Testis (tissue), 3 donors: ENCODE measurements around the gene USH1G. TPM values are rescaled to one million over a fixed set of nuclear protein-coding genes. Genes with fewer than 3 reads are reported as not detected.
"Not testable (repeated sequence)": the region's sequence is repeated elsewhere in the genome, so short reads cannot be mapped to it uniquely, and the experiment has no call there.

Source experiments
- DNase-seq: peaks from one replicate; pipeline ENCODE4 v3.0.0-alpha.2; 2019
- H3K27ac ChIP-seq, 2 donors: fragments of 200-600 bp; sonication (generic); one replicate each; pipeline ENCODE4 v1.5.1; 2019
- H3K27me3 ChIP-seq: fragments of 200-600 bp; sonication (generic); one replicate; pipeline ENCODE4 v1.5.1; 2019
- H3K36me3 ChIP-seq: fragments of 200-600 bp; sonication (generic); one replicate; pipeline ENCODE4 v1.5.1; 2017; ENCODE audit warnings: low read depth; ENCODE audit errors: missing control alignments
- H3K4me1 ChIP-seq: fragments of 200-600 bp; sonication (generic); one replicate; pipeline ENCODE4 v1.5.1; 2019
- H3K4me3 ChIP-seq, 2 donors: fragments of 200-600 bp; sonication (generic); one replicate each; pipeline ENCODE4 v1.5.1; 2017 to 2019
- H3K9me3 ChIP-seq: fragments of 200-600 bp; sonication (generic); one replicate; pipeline ENCODE4 v1.5.1; 2017
- POLR2A ChIP-seq: fragments of 450-650 bp; IDR thresholded peaks from one replicate; pipeline ENCODE4 v1.6.1; 2017; ENCODE audit warnings: antibody characterized with exemption, mild to moderate bottlenecking, moderate library complexity
- WGBS, 2 donors: methylation state at CpG; one replicate each; pipeline ENCODE4 v1.1.5; 2018; 5-methylcytosine and 5-hydroxymethylcytosine counted together
- intact Hi-C: fragments of 100-400 bp; cut with DNase I; formaldehyde crosslinking; loops from one replicate; pipeline ENCODE4 v1.15.1; 2023; ENCODE audit warnings: low total_unique reads
- polyA plus RNA-seq: library from polyadenylated mRNA; stranded (reverse); fragments of 350-450 nt; fragmentation: Illumina TruSeq; extraction: RNeasy Lipid Tissue Mini Kit (QIAGEN cat#74804); gene quantifications from one replicate; pipeline ENCODE4 v1.2.3, GENCODE V29; 2014; ENCODE audit warnings: low read depth, low replicate concordance; ENCODE audit not compliant: insufficient read depth
- total RNA-seq, 2 donors: library from RNA; depleted of rRNA; stranded (reverse); fragments of >200 nt; gene quantifications; one replicate each; pipeline ENCODE4 v1.2.3, GENCODE V29; 2016
- TF ChIP-seq, protein P1 (sequence below), 3 experiments: fragments of 450-650 bp in 2 of 3; fragments of 200-600 bp in 1 of 3; sonication (generic) in 1 of 3; IDR thresholded peaks; one replicate each; pipeline ENCODE4 v1.5.1; 2016 to 2019; ENCODE audit warnings: antibody characterized with exemption in 3 of 3, mild to moderate bottlenecking in 2 of 3, moderate library complexity in 1 of 3

Gene USH1G
- total and polyA plus RNA-seq, 3 donors from 2014 or later: 1.1 to 2.1 (median 2.0) TPM

DNA sequence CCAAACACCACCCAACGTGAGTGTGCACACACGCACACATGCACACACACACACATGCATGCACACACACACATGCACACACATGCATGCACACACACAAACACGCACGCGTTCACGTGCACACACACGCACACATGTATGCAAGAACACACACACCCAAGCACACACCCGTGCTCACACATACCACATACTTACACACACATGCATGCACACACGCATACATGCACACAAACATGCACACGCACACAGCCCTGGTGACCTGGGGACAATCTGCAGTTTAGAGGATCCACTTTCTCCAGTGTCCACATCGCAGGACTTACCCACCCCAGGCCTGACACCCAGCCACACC is 6.2 kb downstream of the USH1G start:
- WGBS, 2 donors: 91 to 92% methylated on average over 11 of the region's 11 CpGs
- H3K36me3 ChIP-seq: no peaks in the 10 kb centered on the region
- TF ChIP-seq, protein P1, sequence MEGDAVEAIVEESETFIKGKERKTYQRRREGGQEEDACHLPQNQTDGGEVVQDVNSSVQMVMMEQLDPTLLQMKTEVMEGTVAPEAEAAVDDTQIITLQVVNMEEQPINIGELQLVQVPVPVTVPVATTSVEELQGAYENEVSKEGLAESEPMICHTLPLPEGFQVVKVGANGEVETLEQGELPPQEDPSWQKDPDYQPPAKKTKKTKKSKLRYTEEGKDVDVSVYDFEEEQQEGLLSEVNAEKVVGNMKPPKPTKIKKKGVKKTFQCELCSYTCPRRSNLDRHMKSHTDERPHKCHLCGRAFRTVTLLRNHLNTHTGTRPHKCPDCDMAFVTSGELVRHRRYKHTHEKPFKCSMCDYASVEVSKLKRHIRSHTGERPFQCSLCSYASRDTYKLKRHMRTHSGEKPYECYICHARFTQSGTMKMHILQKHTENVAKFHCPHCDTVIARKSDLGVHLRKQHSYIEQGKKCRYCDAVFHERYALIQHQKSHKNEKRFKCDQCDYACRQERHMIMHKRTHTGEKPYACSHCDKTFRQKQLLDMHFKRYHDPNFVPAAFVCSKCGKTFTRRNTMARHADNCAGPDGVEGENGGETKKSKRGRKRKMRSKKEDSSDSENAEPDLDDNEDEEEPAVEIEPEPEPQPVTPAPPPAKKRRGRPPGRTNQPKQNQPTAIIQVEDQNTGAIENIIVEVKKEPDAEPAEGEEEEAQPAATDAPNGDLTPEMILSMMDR (IDR thresholded peaks at IDR 0.05): no peak
- no peak for TF ChIP-seq POLR2A
- H3K27ac ChIP-seq: no peak overlapping the region
- no peak for DNase-seq
- intact Hi-C loops: no loop called here
- no peaks in the 10 kb centered on the region for H3K9me3 ChIP-seq
- no peak overlapping the region for H3K4me3 ChIP-seq
- peaks cover 4% of the 10 kb centered on the region for H3K4me1 ChIP-seq
- no peaks in the 10 kb centered on the region for H3K27me3 ChIP-seq

DNA sequence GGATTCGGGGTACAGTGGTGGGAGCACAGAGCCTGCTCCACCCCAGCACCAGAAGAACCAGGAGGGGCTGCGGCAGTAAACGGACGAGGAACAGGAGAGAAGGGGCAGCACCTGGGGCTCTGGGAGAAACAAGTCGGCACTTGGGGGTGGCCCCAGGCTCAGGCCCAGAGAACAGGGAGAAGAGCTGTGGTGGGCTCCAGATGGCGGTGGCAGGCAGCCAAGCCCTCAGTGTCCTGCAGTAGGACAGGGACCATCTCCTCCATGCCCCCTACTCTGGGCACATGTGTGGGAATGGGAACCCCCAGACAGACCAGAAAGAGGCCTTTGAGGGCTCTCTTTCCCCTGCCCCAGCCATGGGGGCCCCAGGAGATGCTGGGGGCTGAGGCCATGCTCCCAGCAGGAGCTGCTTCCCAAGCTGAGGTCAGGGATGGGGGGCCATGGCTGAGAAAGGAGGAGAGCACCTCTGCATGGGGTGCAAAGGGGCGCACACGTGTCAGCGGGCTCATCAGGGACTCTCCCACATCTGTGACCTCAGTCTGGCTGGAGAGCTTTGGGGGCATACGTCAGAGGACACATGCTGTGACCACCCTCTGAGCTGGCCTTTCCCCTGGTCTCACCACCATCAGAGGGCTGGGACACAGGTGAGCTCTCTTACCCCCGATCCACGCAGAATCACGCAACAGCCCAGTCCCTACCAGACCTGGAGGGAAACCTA is 6.8 kb downstream of the USH1G start:
- Histone ChIP-seq H3K36me3 (no peaks in the 10 kb centered on the region), H3K4me1 (peaks cover 4% of the 10 kb centered on the region), H3K27ac (no peak overlapping the region), H3K4me3 (no peak overlapping the region), H3K27me3 (no peaks in the 10 kb centered on the region), H3K9me3 (no peaks in the 10 kb centered on the region)
- intact Hi-C loops: no loop called here
- no peak for DNase-seq
- TF ChIP-seq, protein P1 (IDR thresholded peaks at IDR 0.05): no peak
- TF ChIP-seq POLR2A: no peak
- 88% methylated on average over 13 of the region's 13 CpGs for WGBS, 2 donors

DNA sequence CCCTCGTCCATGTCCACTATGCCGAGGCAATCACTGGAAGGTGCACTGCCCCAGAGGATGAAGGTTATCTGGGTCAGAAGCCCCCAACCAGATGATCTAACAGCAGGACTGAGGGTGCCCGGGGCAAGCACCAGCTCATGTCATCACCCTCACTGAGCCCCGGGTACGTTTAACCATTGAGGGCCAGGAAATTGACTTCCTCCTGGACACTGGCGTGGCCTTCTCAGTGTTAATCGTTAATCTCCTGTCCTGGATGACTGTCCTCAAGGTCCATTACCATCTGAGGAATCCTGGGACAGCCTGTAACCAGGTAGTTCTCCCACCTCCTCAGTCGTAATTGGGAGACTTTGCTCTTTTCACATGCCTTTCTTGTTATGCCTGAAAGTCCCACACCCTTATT is 11.6 kb downstream of the USH1G start:
- DNase-seq, H3K27me3 ChIP-seq, H3K4me3 ChIP-seq, H3K9me3 ChIP-seq, H3K4me1 ChIP-seq, H3K36me3 ChIP-seq, H3K27ac ChIP-seq, intact Hi-C loops: not testable (repeated sequence)
- WGBS, 2 donors: 67 to 81% methylated on average over 8 of the region's 8 CpGs

DNA sequence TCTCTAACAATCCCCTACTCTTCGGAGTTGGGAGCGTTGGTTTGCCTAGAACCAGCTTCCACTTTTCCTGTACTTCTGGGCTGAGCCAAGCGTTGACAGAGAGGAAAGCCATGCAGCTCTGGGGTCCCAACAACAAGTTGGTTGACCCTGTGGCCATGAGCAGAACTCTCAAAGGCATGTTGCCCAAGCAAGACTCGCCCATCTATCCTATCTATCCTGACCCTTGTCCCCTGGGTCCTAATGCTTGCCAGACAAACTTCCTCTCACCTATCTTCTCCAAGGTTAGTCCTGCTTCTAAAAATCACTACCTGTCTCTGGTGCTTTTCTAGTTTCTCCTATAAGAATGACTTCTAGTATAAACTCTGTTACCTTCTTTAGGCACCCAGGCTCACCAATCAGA is 14.0 kb downstream of the USH1G start:
- intact Hi-C loops, DNase-seq, H3K36me3 ChIP-seq, H3K27me3 ChIP-seq, H3K27ac ChIP-seq, H3K4me1 ChIP-seq, H3K4me3 ChIP-seq, H3K9me3 ChIP-seq: not testable (repeated sequence)
- 74 to 77% methylated on average over 4 of the region's 4 CpGs for WGBS, 2 donors

DNA sequence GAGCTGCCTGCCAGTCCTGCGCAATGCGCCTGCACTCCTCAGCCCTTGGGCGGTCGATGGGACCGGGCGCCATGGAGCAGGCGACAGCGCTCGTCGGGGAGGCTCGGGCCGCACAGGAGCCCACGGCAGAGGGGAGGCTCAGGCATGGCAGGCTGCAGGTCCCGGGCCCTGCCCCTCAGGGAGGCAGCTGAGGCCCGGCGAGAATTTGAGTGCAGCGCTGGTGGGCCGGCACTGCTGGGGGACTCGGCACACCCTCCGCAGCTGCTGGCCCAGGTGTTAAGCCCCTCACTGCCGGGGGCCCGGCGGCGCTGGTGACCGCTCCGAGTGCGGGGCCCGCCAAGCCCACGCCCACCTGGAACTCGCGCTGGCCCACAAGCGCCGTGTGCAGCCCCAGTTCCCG is 16.0 kb downstream of the USH1G start:
- no peaks in the 10 kb centered on the region for H3K4me1 ChIP-seq
- DNase-seq: no peak
- H3K4me3 ChIP-seq: no peak overlapping the region
- 94 to 97% methylated on average over 6 to 31 of the region's 34 CpGs for WGBS, 2 donors
- H3K36me3 ChIP-seq: no peaks in the 10 kb centered on the region
- no peaks in the 10 kb centered on the region for H3K9me3 ChIP-seq
- intact Hi-C loops: no loop called here
- H3K27ac ChIP-seq: no peak overlapping the region
- TF ChIP-seq, protein P1 (IDR thresholded peaks at IDR 0.05): no peak
- TF ChIP-seq POLR2A: no peak
- H3K27me3 ChIP-seq: no peaks in the 10 kb centered on the region

DNA sequence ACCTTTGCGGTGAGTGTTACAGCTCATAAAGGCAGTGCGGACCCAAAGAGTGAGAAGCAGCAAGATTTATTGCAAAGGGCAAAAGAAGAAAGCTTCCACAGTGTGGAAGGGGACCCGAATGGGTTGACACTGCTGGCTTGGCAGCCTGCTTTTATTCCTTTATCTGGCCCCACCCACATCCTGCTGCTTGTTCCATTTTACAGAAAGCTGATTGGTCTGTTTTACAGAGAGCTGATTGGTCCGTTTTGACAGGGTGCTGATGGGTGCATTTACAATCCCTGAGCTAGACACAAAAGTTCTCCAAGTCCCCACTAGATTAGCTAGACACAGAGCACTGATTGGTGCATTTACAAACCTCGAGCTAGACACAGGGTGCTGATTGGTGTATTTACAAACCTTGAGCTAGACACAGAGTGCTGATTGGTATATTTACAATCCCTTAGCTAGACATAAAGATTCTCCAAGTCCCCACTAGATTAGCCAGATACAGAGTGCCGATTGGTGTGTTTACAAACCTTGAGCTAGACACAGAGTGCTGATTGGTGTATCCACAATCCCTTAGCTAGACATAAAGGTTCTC is 16.8 kb downstream of the USH1G start:
- not testable (repeated sequence) for H3K4me1 ChIP-seq
- WGBS, 2 donors: 65 to 67% methylated on average over 6 of the region's 6 CpGs

More for the DNA sequence above, 16.8 kb downstream of the USH1G start:
- H3K36me3 ChIP-seq, H3K27me3 ChIP-seq, intact Hi-C loops, DNase-seq, H3K4me3 ChIP-seq, H3K27ac ChIP-seq, H3K9me3 ChIP-seq: not testable (repeated sequence)
